HepG2 (cell line): ENCODE data around the gene CSTB. TPM values are rescaled to one million over a fixed set of nuclear protein-coding genes. Genes with fewer than 3 reads are reported as not detected.

ENCODE experiments used
- CREB3 ChIP-seq: sonication (generic); formaldehyde crosslinking; IDR thresholded peaks from 2 replicates; pipeline ENCODE4 v1.5.0; 2020; ENCODE audit warnings: missing genetic modification reagents
- CTCF ChIP-seq: sonication (generic); formaldehyde crosslinking; IDR thresholded peaks from 2 replicates; pipeline ENCODE4 v1.5.0; 2020; ENCODE audit warnings: mild to moderate bottlenecking, missing genetic modification reagents, moderate library complexity
- IKZF5 ChIP-seq: IDR thresholded peaks from 2 replicates; pipeline ENCODE4 v1.6.1; 2018; ENCODE audit warnings: missing genetic modification reagents, mild to moderate bottlenecking, missing compliant biosample characterization
- NR2F1 ChIP-seq, 2 experiments: fragments of 450-650 bp in 1 of 2; formaldehyde crosslinking in 1 of 2; IDR thresholded peaks; 2 replicates each; pipeline versions ENCODE4 v1.5.0 to v1.6.1; 2016 to 2020; ENCODE audit warnings: mild to moderate bottlenecking in 1 of 2, missing compliant biosample characterization in 1 of 2, missing genetic modification reagents in 1 of 2, moderate library complexity in 1 of 2
- RBAK ChIP-seq: sonication (generic); formaldehyde crosslinking; IDR thresholded peaks from 2 replicates; pipeline ENCODE4 v1.5.1; 2020; ENCODE audit warnings: mild to moderate bottlenecking, missing genetic modification reagents
- SIN3B ChIP-seq: fragments of 150-350 bp; IDR thresholded peaks from 2 replicates; pipeline ENCODE4 v1.6.1; 2014; ENCODE audit warnings: low read length
- SOX6 ChIP-seq, 2 experiments: fragments of 450-650 bp in 1 of 2; sonication (generic) in 1 of 2; formaldehyde crosslinking in 1 of 2; IDR thresholded peaks; 2 replicates each; pipeline versions ENCODE4 v1.4.0 to v1.6.1; 2017 to 2020; ENCODE audit warnings: antibody characterized with exemption in 1 of 2, mild to moderate bottlenecking in 1 of 2, missing genetic modification reagents in 1 of 2
- ZBTB37 ChIP-seq: sonication (generic); formaldehyde crosslinking; IDR thresholded peaks from 2 replicates; pipeline ENCODE4 v1.4.0; 2020; ENCODE audit warnings: mild to moderate bottlenecking, missing genetic modification reagents
- ZBTB40 ChIP-seq, 2 experiments: fragments of 450-650 bp in 1 of 2; sonication (generic) in 1 of 2; formaldehyde crosslinking in 1 of 2; IDR thresholded peaks; 2 replicates each; pipeline versions ENCODE4 v1.6.1 to v1.8.0; 2016 to 2022; ENCODE audit warnings: antibody characterized with exemption in 1 of 2, mild to moderate bottlenecking in 1 of 2, missing genetic modification reagents in 1 of 2
- ZBTB7A ChIP-seq: sonication (generic); formaldehyde crosslinking; IDR thresholded peaks from 2 replicates; pipeline ENCODE4 v1.8.0; 2022; ENCODE audit warnings: mild to moderate bottlenecking, missing genetic modification reagents
- ZNF282 ChIP-seq: fragments of 450-650 bp; IDR thresholded peaks from 2 replicates; pipeline ENCODE4 v1.6.1; 2018; ENCODE audit not compliant: partially characterized antibody
- ZNF501 ChIP-seq: sonication (generic); formaldehyde crosslinking; IDR thresholded peaks from 2 replicates; pipeline ENCODE4 v1.5.1; 2020; ENCODE audit warnings: mild to moderate bottlenecking, moderate library complexity, missing genetic modification reagents
- polyA plus RNA-seq, 8 experiments: library from polyadenylated mRNA; depleted of rRNA in 3 of 8; stranded (reverse) in 7 of 8; unstranded in 1 of 8; fragments of >200 nt; fragmentation: Illumina TruSeq in 4 of 8; extraction: Trizol in 4 of 8; gene quantifications; 2 replicates each; pipeline versions ENCODE4 v1.2.1 to v1.2.3, GENCODE V29; 2011 to 2016; ENCODE audit warnings: low read depth in 4 of 8, missing spikeins in 1 of 8, mixed read lengths in 1 of 8; ENCODE audit not compliant: insufficient read depth in 1 of 8
- total RNA-seq, 5 experiments: library from RNA; depleted of rRNA; stranded (reverse); fragments of >200 nt; fragmentation: Illumina TruSeq; extraction: Trizol; gene quantifications; 2 replicates each; pipeline ENCODE4 v1.2.3, GENCODE V29; 2016; ENCODE audit warnings: low read depth in 1 of 5

CSTB gene
- total and polyA plus RNA-seq, 2 of the 13 experiments (the other 11 are each of a cell fraction or from before 2014, with no cell fraction given) = 11.7 to 94.1 TPM

- TF ChIP-seq ZBTB40 (IDR thresholded peaks at IDR 0.05) = no peak
- TF ChIP-seq ZBTB40 (CRISPR knock-in tag; IDR thresholded peaks at IDR 0.05) = 0 out of 2 replicates have a peak, but pooled peaks have one; percentile 32
- no peak for TF ChIP-seq ZBTB37
- peak; percentile 99 for TF ChIP-seq CTCF (CRISPR knock-in tag)
- TF ChIP-seq IKZF5 (CRISPR knock-in tag) = 0 out of 2 replicates have a peak, but pooled peaks have one; percentile 23
- no peak for TF ChIP-seq ZNF282
- no peak for TF ChIP-seq CREB3
- TF ChIP-seq NR2F1 (CRISPR knock-in tag; IDR thresholded peaks at IDR 0.05) = no peak
- TF ChIP-seq ZBTB7A (CRISPR knock-in tag) = peak; percentile 57; the same call in 1 of the 2 replicates
- no peak for TF ChIP-seq SIN3B
- TF ChIP-seq SOX6 (IDR thresholded peaks at IDR 0.05) = no peak
- TF ChIP-seq SOX6 (CRISPR knock-in tag; IDR thresholded peaks at IDR 0.05) = peak; percentile 53; the same call in 1 of the 2 replicates
- no peak for TF ChIP-seq RBAK
- 0 out of 2 replicates have a peak, but pooled peaks have one; percentile 26 for TF ChIP-seq ZNF501 (CRISPR knock-in tag)
Measured at GRCh38 chr21:43810505-43811261, 34.6 kb upstream of the CSTB start (continued).
